Stomach (tissue), 4 donors: ENCODE results near the gene UBAP2L.

ENCODE experiments used
- CTCF ChIP-seq, 7 experiments: fragments of 450-650 bp in 4 of 7; fragments of 200-600 bp in 3 of 7; sonication (generic) in 3 of 7; IDR thresholded peaks; one replicate each; pipeline ENCODE4 v1.5.1; 2016 to 2019; ENCODE audit warnings: antibody characterized with exemption in 7 of 7, control low read depth in 2 of 7, mild to moderate bottlenecking in 1 of 7
- EP300 ChIP-seq: sonication (generic); formaldehyde crosslinking; IDR thresholded peaks from one replicate; pipeline ENCODE4 v1.6.1; 2017; ENCODE audit warnings: antibody characterized with exemption
- POLR2A ChIP-seq, 4 donors: fragments of 450-650 bp; IDR thresholded peaks; one replicate each; pipeline ENCODE4 v1.6.1; 2016; ENCODE audit warnings: antibody characterized with exemption in 4 of 4, control low read depth in 2 of 4, mild to moderate bottlenecking in 1 of 4, moderate library complexity in 1 of 4
- POLR2AphosphoS5 ChIP-seq, 3 donors: sonication (generic); formaldehyde crosslinking; IDR thresholded peaks; one replicate each; pipeline ENCODE4 v1.6.1; 2016; ENCODE audit warnings: antibody characterized with exemption in 3 of 3

- TF ChIP-seq EP300 (no peak), POLR2AphosphoS5 (IDR thresholded peaks at IDR 0.05) (no peak), POLR2A (IDR thresholded peaks at IDR 0.05) (no peak), CTCF (IDR thresholded peaks at IDR 0.05) (no peak)
Observed at GRCh38 chr1:154270833-154271232, 50.1 kb downstream of the UBAP2L start.
